GM19099 (cell line): Measurements from ENCODE around the gene TDRD1.

Source experiments
- POLR2A ChIP-seq: IDR thresholded peaks from 3 replicates; pipeline ENCODE4 v1.6.1; 2011; ENCODE audit warnings: low read depth; ENCODE audit not compliant: insufficient read length; ENCODE audit errors: extremely low read depth

TDRD1 gene

DNA sequence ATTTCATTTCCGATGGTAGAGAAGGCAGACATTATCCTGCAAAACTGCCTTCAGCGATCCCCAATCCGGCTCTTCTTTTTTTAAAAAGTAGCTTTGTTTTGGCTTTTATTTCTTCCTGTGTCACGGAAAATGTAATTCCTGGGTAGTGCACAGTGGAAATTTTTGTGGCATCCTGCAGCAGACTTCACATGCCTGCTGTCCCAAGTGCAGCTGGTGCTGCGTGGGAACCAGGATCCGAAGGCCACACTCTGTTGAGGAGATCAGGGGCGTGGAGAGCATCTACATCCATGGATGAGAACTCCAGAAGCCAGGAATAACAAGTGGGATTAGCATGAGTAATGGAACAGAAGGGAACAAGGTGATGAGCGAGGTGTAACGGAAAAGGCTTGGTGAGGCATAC is 64.5 kb downstream of the TDRD1 start:
- no peak for TF ChIP-seq POLR2A

DNA sequence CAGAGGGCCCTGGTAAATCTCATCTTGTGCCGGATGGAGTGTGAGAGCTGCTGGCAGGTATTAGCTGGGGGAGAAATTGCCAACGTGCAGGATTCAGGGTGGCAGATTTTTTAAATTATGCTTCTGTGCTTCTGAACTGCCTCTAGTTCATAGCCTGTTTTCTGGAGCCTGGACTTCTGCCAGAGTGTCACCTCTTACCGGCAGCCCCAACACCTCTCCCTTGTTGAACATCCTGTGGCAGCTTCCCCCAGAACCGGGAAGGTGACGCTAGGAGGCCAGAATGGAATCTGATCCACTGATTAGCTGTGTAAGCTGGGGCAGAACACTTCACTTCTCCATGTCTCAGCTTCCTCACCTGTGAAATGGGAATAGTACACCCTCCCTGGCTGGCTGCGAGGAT is 65.0 kb downstream of the TDRD1 start:
- TF ChIP-seq POLR2A = no peak

DNA sequence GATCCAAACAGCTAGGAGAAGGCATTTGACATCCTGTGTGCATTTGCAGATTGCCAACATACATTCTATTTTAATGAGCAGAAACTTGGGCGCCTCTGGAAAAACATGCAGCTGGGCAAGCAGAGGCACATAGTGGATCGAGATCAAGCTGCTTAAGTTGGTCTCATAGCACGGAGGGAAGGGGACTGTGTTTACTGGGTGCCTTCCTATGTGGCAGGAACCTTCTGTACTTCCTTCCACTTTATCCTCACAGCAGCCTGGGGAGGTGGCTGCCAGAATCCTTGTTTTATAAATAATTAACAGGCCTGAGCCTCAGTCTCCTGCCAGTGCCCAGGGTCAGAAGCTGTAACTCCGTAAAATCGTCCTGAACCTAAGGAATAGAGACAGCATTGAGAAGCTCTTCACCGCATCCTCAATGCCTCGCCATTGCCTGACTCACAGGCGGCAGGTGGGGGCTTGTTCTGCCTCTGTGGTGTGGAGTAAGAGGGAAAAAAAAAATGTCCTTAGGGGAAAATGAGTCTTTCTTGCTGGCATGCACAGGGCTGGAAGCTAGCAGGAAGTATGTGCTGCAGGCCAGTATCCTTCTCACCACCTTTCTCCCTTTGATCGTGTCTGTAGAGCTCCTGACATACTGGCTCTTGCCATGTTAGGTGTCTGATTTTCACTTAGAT is 66.1 kb downstream of the TDRD1 start:
- no peak for TF ChIP-seq POLR2A

DNA sequence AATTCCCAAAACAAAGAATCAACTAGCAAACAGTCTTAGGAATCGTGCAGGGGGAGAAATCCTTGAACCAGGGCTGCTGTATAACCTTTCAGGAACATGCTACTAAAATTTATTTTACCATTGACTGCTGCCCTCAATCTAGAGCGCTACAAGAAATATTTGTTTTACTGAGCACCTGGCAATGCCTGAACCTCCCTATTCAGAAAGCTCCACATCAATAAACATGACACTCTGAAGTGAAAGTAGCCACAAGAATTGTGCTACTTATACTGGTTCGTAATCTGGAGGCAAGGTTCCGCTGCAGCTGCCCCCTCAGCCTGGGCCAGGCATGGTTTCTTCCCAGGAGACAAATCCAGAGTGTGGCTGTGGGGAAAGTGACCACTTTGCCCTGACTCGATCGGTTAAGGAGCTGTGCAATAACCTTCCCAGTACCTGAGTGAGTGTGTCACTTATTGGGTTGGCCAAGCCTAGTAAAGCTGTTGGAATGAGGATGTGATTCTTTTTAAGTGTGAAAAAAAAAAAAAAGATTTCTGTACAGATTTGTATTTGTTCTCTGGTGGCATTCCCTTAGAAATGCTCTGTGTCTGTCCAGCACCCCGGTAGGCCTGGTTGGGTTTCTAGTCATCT is 67.6 kb downstream of the TDRD1 start:
- no peak for TF ChIP-seq POLR2A

DNA sequence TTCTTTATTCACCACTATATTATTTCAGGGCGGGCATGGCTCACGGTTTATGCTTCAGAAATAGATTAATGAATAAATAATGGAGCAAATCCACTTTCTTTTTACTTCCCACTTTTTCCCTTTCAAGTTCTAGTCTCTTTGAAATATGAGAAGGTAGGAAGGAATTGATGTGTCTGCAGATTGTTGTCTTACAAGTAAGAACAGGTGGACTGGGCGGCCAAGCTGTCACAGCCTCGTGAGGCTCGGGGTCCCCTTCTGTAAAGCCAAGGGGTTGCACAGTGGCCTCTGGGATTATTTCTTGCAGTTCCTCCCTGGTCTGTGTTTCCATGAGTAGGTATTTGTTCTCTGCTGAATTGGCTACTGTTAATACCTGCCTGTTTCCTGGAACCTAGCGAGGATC is 71.1 kb downstream of the TDRD1 start:
- TF ChIP-seq POLR2A = no peak

DNA sequence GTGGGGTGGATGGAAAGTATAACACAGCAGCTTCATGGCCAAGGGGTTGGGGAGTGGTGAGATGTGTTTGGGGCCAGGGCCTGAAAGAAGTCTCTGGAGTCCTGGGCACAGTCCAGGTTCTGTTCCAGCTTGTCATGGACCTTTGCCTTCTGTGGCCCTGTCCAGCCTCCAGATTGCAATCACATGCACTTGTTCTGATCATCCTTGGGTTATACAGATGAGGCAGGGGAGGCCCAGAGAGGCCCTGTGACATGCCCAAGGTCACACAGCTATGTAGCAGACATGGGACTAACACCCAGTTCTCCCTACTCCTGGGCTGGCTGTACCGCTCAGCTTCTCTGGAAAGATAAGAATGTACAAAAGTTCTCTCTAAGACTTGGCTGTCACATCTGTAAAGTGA is 71.6 kb downstream of the TDRD1 start:
- no peak for TF ChIP-seq POLR2A

DNA sequence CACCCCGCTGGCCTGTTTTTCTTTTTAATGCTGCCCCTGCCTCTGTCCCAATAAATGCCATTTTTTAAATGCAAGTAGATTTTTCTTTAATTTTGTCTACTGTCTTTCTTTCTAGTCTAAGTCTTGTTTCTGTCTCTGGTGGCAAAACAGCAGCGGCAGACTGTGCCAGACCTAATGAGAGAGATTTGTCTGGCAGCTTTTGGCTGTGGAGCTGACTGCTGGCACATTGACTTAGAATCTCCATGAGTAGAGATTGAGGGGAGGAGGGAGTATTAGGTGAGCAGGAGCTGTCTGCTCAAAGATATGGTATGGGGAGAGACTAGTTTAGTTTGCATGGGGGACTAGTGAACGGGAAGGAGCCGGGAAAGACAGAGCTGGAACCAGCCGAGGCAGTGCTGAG is 72.9 kb downstream of the TDRD1 start:
- TF ChIP-seq POLR2A = no peak

DNA sequence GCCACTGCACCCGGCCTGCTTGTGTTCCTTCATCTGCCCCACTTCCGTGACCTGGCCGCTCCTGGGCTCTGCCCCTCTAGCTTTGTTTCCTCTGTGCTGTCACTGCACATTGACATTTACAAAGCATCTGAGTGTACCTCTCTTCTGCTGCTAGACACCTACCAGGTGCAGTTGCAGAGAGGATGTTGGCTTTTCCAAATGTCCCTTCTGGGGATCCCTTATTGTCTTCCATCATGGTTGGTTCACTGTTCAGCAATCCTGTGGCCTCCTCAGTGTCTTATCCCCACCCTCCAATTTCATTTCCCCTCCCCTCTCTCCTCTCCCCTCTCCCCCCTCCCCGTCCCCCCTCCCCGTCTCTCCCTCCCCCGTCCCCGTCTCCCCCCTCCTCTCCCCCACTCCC is 73.7 kb downstream of the TDRD1 start:
- no peak for TF ChIP-seq POLR2A

DNA sequence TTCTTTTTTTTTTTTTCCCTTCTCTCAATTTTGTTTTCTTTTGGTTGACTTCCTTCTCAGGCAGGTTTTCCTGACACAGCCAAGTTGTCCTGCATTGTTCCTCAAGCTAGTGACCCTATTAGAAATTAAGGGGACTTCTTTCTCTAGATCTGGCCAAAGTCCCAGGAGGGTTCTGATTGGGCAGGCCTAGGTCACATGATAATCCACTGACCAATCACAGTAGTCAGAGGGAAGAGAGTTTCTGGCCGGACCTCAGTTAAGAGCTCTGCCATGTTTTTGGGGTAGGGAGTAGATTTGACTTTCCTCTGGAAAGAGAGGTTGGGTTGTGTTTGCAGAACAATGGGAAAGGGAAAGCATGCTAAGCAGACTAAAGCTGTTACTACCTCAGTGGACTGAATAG is 76.1 kb downstream of the TDRD1 start:
- no peak for TF ChIP-seq POLR2A

DNA sequence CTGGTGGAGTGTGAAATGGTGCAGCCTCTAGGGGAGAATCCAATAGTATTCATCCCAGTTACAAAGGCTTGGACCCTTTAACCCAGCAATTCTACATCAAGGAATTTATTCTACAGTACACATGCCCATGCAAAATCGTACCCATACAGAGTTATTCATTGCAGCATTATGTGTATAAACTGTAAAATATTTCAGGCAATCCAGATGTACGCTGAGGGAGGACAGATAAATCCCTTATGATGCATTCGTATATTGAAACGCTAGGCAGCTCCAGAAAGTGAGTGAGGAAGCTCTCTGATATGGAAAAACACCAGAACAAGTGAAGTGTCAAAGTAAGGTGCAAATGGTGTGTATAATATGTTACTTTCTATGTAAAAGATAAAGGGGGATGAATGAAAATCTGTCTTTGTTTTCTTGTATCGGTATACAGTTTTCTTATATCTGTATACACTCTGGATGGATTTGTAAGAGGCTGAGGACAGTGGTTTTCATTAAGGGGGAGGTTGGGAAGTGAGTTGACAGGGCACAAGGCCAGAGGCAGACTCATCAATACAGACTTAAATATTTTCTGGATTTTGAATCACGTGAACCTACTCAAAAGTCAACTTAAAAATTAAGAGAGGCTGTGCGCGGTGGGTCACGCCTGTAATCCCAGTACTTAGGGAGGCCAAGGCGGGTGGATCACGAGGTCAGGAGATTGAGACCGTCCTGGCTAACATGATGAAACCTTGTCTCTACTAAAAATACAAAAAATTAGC is 77.0 kb downstream of the TDRD1 start:
- no peak for TF ChIP-seq POLR2A

DNA sequence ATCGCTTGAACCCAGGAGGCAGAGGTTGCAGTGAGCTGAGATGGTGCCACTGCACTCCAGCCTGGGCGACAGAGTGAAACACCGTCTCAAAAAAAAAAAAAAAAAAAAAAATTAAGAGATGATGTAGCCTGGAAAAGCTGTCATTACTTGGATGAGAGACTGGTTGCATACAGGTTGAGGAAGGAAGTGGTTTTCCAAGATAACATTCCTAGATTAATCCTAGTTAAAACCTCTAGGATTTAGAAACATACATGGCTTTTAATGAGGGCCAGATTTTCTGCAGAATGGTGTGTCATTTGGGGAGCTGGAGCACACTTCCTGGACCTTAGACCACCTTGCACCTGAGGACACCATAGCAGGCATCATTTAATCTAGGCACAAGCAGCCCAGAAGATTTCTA is 77.7 kb downstream of the TDRD1 start:
- no peak for TF ChIP-seq POLR2A

DNA sequence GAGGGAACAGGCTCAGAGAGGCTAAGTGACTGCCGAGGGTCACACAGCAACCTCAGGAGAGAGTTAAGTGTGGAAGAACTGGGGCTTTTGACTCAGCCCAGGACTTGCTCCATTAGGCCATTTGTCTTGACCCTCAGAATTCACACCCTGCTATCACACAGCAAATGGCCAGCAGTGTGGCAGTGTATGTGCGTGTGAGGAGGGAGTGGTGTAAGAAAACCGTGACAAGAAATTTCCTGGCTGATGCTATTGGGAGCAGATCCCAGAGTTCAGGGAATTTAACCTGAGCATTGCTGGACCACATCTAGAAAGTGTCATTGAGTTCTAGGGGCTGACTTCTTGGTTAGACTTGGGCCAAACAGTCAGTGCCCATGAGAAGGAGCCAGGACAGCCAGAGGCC is 78.3 kb downstream of the TDRD1 start:
- TF ChIP-seq POLR2A = no peak

DNA sequence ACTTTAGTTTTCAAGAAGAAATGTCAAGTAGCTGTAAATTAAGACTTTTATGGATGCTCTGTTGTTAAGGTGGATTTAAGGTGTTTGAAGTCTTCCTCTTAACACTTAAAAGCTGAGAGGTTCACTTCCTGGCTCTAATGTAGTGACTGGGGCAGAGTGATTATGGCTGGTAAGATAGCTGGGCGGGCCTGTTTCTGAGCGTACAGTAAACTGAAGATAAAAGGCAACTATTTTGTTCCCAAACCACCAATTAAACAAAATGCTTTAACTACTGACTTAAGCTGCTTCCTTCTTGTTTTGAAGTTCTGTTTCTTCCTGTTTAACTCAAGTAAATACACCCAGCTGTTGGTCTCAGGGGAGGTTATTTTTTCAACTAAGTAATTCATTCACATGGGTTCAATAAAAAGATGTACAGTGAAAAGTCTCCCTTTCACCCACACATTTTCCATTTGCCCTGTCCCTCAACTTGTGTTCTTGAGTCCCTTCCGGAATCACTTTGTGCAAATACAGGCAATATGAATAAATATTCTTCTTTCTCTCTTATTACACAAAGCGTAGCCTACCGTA is 79.2 kb downstream of the TDRD1 start:
- no peak for TF ChIP-seq POLR2A

DNA sequence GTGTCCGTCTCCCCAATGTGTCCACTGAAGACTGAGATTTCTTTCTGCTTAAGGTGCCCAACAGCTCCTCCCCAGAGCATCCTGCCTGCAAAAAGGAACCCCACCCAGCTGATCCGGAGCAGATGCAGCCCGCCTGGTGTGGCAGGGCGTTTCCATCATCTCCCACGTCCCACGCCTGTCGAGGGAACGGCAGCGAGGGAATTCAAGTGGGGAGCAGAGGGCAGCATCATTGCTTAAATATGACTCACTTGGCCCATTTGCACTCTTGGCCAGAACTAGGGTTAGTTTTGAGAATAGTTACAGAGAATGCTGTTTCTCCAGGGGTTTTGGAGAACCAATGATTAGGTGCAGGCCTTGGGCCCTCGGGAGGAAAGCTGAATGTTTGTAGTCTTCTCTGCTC is 80.7 kb downstream of the TDRD1 start:
- no peak for TF ChIP-seq POLR2A

DNA sequence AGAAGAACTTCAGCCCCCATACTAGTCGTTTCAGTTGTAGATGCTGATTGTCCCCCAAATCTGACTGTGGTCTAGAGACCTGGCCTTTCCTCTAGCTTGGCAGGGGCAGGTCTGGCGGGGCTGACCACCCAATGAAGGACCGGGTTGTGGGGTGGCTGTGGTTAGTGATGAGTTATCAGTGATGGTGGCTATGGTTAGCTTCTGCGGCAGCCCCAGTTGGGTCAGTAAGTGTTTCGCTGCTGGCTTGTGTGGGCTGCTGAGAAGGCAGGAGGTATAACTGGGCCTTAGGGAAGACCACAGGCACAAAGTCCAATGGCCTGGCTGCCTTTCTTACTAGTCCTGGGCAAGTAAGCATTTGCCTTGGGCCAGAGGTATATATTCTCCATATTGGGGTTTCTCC is 81.2 kb downstream of the TDRD1 start:
- TF ChIP-seq POLR2A = no peak

DNA sequence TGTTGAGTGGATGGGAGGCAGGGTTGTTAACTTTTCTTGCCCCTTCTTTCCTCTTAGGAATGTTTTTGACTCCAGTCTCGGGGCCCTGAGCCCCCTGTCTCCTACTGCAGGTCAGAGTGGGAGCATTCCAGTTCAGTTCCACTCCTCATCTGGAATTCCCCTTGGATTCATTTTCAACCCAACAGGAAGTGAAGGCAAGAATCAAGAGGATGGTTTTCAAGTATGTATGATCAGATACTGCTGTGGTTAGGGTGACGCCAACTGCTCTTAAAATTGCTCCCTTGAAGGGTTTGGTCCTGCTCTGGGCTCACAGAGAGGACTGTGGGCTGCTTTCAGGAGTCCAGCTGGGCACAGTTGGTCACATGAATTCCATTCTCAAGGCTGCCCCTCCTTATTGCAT is 81.9 kb downstream of the TDRD1 start:
- TF ChIP-seq POLR2A = no peak
